Activated CD8-positive, alpha-beta memory T cell treated with anti-CD3 and anti-CD28 coated beads, Interleukin-2, amount 50 U/mL, for 48 hours (primary cell): ENCODE measurements around the gene FZD7.

ENCODE experiments used
- DNase-seq: peaks from one replicate; pipeline ENCODE4 v3.0.0-alpha.2; 2020

The FZD7 gene

GRCh38 chr2:202033317-202034248 lies at the start of gene FZD7:
TSS of gene FZD7 (plus strand) at chr2:202033855. CDS start at chr2:202034648, 793 bp downstream.
- DNase-seq, result peak; percentile 90

GRCh38 chr2:201984333-201984732 lies 49.3 kb upstream of the FZD7 start:
- DNase-seq, result no peak

GRCh38 chr2:201984800-201985525 lies 48.7 kb upstream of the FZD7 start:
- no peak for DNase-seq

GRCh38 chr2:201985728-201986462 lies 47.8 kb upstream of the FZD7 start:
- no peak for DNase-seq

GRCh38 chr2:201986463-201986735 lies 47.3 kb upstream of the FZD7 start:
- no peak for DNase-seq

GRCh38 chr2:201987426-201987825 lies 46.2 kb upstream of the FZD7 start:
- no peak for DNase-seq

GRCh38 chr2:201990069-201990468 lies 43.6 kb upstream of the FZD7 start:
- no peak for DNase-seq

- DNase-seq, result no peak
Observed at GRCh38 chr2:201992960-201993359, 40.7 kb upstream of the FZD7 start.

GRCh38 chr2:201994973-201995638 lies 38.5 kb upstream of the FZD7 start:
- DNase-seq, result no peak

GRCh38 chr2:201996006-201996405 lies 37.6 kb upstream of the FZD7 start:
- no peak for DNase-seq

- no peak for DNase-seq
Observed at GRCh38 chr2:201996679-201997314, 36.9 kb upstream of the FZD7 start.

- no peak for DNase-seq
Observed at GRCh38 chr2:201999279-201999678, 34.4 kb upstream of the FZD7 start.

- no peak for DNase-seq
Observed at GRCh38 chr2:202001826-202002225, 31.8 kb upstream of the FZD7 start.

GRCh38 chr2:202002381-202002780 lies 31.3 kb upstream of the FZD7 start:
- DNase-seq, result no peak

- no peak for DNase-seq
Observed at GRCh38 chr2:202005272-202005887, 28.3 kb upstream of the FZD7 start.

- DNase-seq, result no peak
Observed at GRCh38 chr2:202006301-202006700, 27.4 kb upstream of the FZD7 start.

- no peak for DNase-seq
Observed at GRCh38 chr2:202007015-202007982, 26.4 kb upstream of the FZD7 start.

GRCh38 chr2:202007983-202008354 lies 25.7 kb upstream of the FZD7 start:
- DNase-seq, result no peak

- DNase-seq, result no peak
Observed at GRCh38 chr2:202009019-202009481, 24.6 kb upstream of the FZD7 start.

- DNase-seq, result no peak
Observed at GRCh38 chr2:202009581-202009980, 24.1 kb upstream of the FZD7 start.

- no peak for DNase-seq
Observed at GRCh38 chr2:202014318-202014717, 19.3 kb upstream of the FZD7 start.
